ENCODE results near the gene KCNA5. TPM values are rescaled to one million over a fixed set of nuclear protein-coding genes. Genes with fewer than 3 reads are reported as not detected.

KCNA5 gene
- total and polyA plus RNA-seq, 2 of the 4 experiments (the other 2 are of a cell fraction): not detected

GRCh38 chr12:5076761-5077160, 33.1 kb downstream of the KCNA5 start:
- H3K79me1 ChIP-seq (ENCODE audit: low read depth in 1 of 2, low read length in 2 of 2): no peaks in the 10 kb centered on the region
- ChIA-PET CTCF (no interaction called here), POLR2A (ENCODE audit: unreplicated experiment) (no interaction called here)
- H2BK120ac ChIP-seq (ENCODE audit: low read depth, low read length): no peak overlapping the region
- TF ChIP-seq USF2 (IDR thresholded peaks at IDR 0.05; ENCODE audit: low read depth, low read length): no peak
- TF ChIP-seq POLR2A (IDR thresholded peaks at IDR 0.05; ENCODE audit: low read depth, low read length): no peak
- no peak for TF ChIP-seq RFX5 (IDR thresholded peaks at IDR 0.05; ENCODE audit: low read depth, low read length)
- TF ChIP-seq RCOR1 (IDR thresholded peaks at IDR 0.05; ENCODE audit: insufficient replicate concordance, low read length): no peak
- no peak for TF ChIP-seq CTCF (conservative IDR thresholded peaks at IDR 0.05; ENCODE audit: low read depth, low read length)
- TF ChIP-seq MXI1 (IDR thresholded peaks at IDR 0.05; ENCODE audit: borderline replicate concordance, low read depth, low read length): no peak
- TF ChIP-seq ELK1 (IDR thresholded peaks at IDR 0.05; ENCODE audit: borderline replicate concordance, low read depth, low read length): no peak
- no peak overlapping the region for H3K18ac ChIP-seq (ENCODE audit: low read depth, low read length)
- in situ Hi-C loops (cut with MboI; ENCODE audit: low sequenced_read_pairs) (loop anchor here (5.0 kb wide), 1 partner anchor 214 kb away; no protein-coding TSS in a partner anchor), intact Hi-C loops (cut with micrococcal nuclease) (no loop called here), dilution Hi-C loops (cut with HindIII; ENCODE audit: low sequenced_read_pairs, unreplicated experiment) (no loop called here)
- 61% methylated on average over 3 of the region's 4 CpGs; no CpG with 5 or more reads in 1 of the 2 experiments for WGBS, 2 experiments (ENCODE audit: extremely low coverage in 2 of 2, insufficient read length in 1 of 2)
- no peak overlapping the region for H3K23ac ChIP-seq (ENCODE audit: low read depth, low read length)
- ATAC-seq (ENCODE audit: low read depth) (no peak), DNase-seq (no peak)
- no peak overlapping the region for H4K91ac ChIP-seq (ENCODE audit: insufficient read depth, low read depth, low read length)
- H3K4ac ChIP-seq (ENCODE audit: low read depth, low read length): no peak overlapping the region
- no peak overlapping the region for H2BK5ac ChIP-seq (ENCODE audit: low read depth, low read length, poor library complexity, severe bottlenecking)
- no peak overlapping the region for H3K27ac ChIP-seq (ENCODE audit: insufficient read depth, low read length)
- H3K4me3 ChIP-seq (ENCODE audit: insufficient read depth, low read depth, low read length): no peak overlapping the region
- no peak overlapping the region for H2AK9ac ChIP-seq (replicated peaks; ENCODE audit: low read depth, low read length, poor library complexity)
- no peaks in the 10 kb centered on the region for H3K9me3 ChIP-seq (ENCODE audit: control insufficient read depth, insufficient read depth, low read length)
- H3K4me1 ChIP-seq (ENCODE audit: control insufficient read depth, insufficient read depth, low read length): no peaks in the 10 kb centered on the region
- no peaks in the 10 kb centered on the region for H3K9me1 ChIP-seq (ENCODE audit: insufficient read depth, low read length)
- no peak overlapping the region for H3K9ac ChIP-seq (ENCODE audit: low read depth, low read length)
- no peak overlapping the region for H3K56ac ChIP-seq (ENCODE audit: extremely low read depth, insufficient read depth, low read length)
- no peak overlapping the region for H2AFZ ChIP-seq (replicated peaks; ENCODE audit: low read length, poor library complexity)
- H2BK15ac ChIP-seq (ENCODE audit: low read depth, low read length): no peak overlapping the region
- BruUV-seq (replicated peaks): no TSS peak
- H2BK20ac ChIP-seq (ENCODE audit: low read depth, low read length): no peak overlapping the region
- no peaks in the 10 kb centered on the region for H4K20me1 ChIP-seq (ENCODE audit: insufficient read depth, low read length)
- no peak overlapping the region for H3K14ac ChIP-seq (replicated peaks; ENCODE audit: low read depth, low read length)
- no peak overlapping the region for H4K5ac ChIP-seq (ENCODE audit: low read depth, low read length)
- H3K36me3 ChIP-seq (ENCODE audit: control insufficient read depth, insufficient read depth, low read length): no peaks in the 10 kb centered on the region
- no peak overlapping the region for H3K4me2 ChIP-seq (ENCODE audit: low read depth, low read length)
- no peak overlapping the region for H4K8ac ChIP-seq (ENCODE audit: low read depth in 2 of 2, low read length in 2 of 2)
- H3K27me3 ChIP-seq (ENCODE audit: control insufficient read depth, insufficient read depth, low read length): peaks cover 9% of the 10 kb centered on the region
- no peak overlapping the region for H2AK5ac ChIP-seq (ENCODE audit: low read depth, low read length)
